IMR-90 (cell line): ENCODE measurements around the gene PTK7.

ENCODE experiments used
- CHD1 ChIP-seq: IDR thresholded peaks from 2 replicates; pipeline ENCODE4 v1.6.1; 2012; ENCODE audit warnings: low read depth, low read length, improper control_type of control experiment
- MAFK ChIP-seq: IDR thresholded peaks from 2 replicates; pipeline ENCODE4 v1.6.1; 2012; ENCODE audit warnings: low read depth, low read length, improper control_type of control experiment
- POLR2A ChIP-seq: IDR thresholded peaks from 2 replicates; pipeline ENCODE4 v1.6.1; 2012; ENCODE audit warnings: mild to moderate bottlenecking, low read depth, low read length
- RAD21 ChIP-seq: IDR thresholded peaks from 2 replicates; pipeline ENCODE4 v1.6.1; 2012; ENCODE audit warnings: low read length, improper control_type of control experiment
- RFX5 ChIP-seq: IDR thresholded peaks from 2 replicates; pipeline ENCODE4 v1.8.0; 2012; ENCODE audit warnings: low read depth, mild to moderate bottlenecking, low read length, moderate library complexity
- SMC3 ChIP-seq: fragments of 150-350 bp; IDR thresholded peaks from 2 replicates; pipeline ENCODE4 v1.6.1; 2016; ENCODE audit warnings: low read depth, mild to moderate bottlenecking, antibody characterized with exemption, low read length, moderate library complexity
- TF ChIP-seq, protein P1 (sequence below): conservative IDR thresholded peaks from 2 replicates; pipeline ENCODE4 v1.5.1; 2012; ENCODE audit warnings: mild to moderate bottlenecking, low read depth, low read length, improper control_type of control experiment

DNA sequence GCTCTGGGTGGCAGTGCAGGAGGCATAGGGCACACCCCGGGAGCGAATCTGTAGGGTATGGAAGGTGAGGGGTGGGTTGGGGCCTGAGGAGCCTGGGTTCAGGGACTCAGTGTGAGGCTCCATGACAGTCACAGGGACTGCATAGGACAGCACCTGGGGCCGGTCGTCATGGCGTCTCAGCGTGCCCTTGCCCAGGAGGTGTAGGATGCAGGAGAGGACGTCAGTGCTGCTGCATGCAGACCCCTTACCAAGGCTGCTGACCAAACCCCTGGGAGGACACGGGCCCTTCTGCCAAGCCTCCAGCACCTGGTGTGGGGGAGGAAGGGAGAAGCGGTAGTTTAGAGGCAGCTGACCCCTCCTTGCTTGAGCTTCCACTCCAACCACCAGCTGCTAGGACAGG, 38.4 kb upstream of the PTK7 start:
- TF ChIP-seq CHD1 (no peak), RFX5 (no peak), SMC3 (no peak), POLR2A (no peak), RAD21 (no peak), MAFK (no peak)
- TF ChIP-seq, protein P1, sequence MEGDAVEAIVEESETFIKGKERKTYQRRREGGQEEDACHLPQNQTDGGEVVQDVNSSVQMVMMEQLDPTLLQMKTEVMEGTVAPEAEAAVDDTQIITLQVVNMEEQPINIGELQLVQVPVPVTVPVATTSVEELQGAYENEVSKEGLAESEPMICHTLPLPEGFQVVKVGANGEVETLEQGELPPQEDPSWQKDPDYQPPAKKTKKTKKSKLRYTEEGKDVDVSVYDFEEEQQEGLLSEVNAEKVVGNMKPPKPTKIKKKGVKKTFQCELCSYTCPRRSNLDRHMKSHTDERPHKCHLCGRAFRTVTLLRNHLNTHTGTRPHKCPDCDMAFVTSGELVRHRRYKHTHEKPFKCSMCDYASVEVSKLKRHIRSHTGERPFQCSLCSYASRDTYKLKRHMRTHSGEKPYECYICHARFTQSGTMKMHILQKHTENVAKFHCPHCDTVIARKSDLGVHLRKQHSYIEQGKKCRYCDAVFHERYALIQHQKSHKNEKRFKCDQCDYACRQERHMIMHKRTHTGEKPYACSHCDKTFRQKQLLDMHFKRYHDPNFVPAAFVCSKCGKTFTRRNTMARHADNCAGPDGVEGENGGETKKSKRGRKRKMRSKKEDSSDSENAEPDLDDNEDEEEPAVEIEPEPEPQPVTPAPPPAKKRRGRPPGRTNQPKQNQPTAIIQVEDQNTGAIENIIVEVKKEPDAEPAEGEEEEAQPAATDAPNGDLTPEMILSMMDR, result no peak
